ENCODE measurements around the gene LINS1.

- TF ChIP-seq POLR2A (IDR thresholded peaks at IDR 0.05; ENCODE audit: low read depth, low read length): no peak
- TF ChIP-seq TAF1 (IDR thresholded peaks at IDR 0.05; ENCODE audit: borderline replicate concordance, low read depth, low read length): no peak
These were observed 11.2 kb upstream of the LINS1 start for GRCh38 chr15:100613208-100613607.
